Measurements from ENCODE around the gene GMDS.

Gene GMDS

GRCh38 chr6:1665214-1665613 is 580.2 kb downstream of the GMDS start:
- no peak for DNase-seq (ENCODE audit: low read depth in 1 of 2, low spot score in 1 of 2)

- DNase-seq (ENCODE audit: low read depth in 1 of 2, low spot score in 1 of 2): no peak
Measured at GRCh38 chr6:1664329-1664728, 581.1 kb downstream of the GMDS start.

GRCh38 chr6:1663511-1663910 is 581.9 kb downstream of the GMDS start:
- DNase-seq (ENCODE audit: low read depth in 1 of 2, low spot score in 1 of 2): no peak

GRCh38 chr6:1662534-1662933 is 582.9 kb downstream of the GMDS start:
- DNase-seq (ENCODE audit: low read depth in 1 of 2, low spot score in 1 of 2): no peak

- no peak for DNase-seq (ENCODE audit: low read depth in 1 of 2, low spot score in 1 of 2)
Measured at GRCh38 chr6:1659816-1660215, 585.6 kb downstream of the GMDS start.

GRCh38 chr6:1658212-1659005 is 587.0 kb downstream of the GMDS start:
- DNase-seq (ENCODE audit: low read depth in 1 of 2, low spot score in 1 of 2): no peak

GRCh38 chr6:1657771-1658165 is 587.6 kb downstream of the GMDS start:
- no peak for DNase-seq (ENCODE audit: low read depth in 1 of 2, low spot score in 1 of 2)

GRCh38 chr6:1657116-1657770 is 588.2 kb downstream of the GMDS start:
- no peak for DNase-seq (ENCODE audit: low read depth in 1 of 2, low spot score in 1 of 2)

GRCh38 chr6:1654054-1654453 is 591.4 kb downstream of the GMDS start:
- no peak for DNase-seq (ENCODE audit: low read depth in 1 of 2, low spot score in 1 of 2)

- no peak for DNase-seq (ENCODE audit: low read depth in 1 of 2, low spot score in 1 of 2)
Measured at GRCh38 chr6:1652842-1653241, 592.6 kb downstream of the GMDS start.

GRCh38 chr6:1651362-1651761 is 594.0 kb downstream of the GMDS start:
- no peak for DNase-seq (ENCODE audit: low read depth in 1 of 2, low spot score in 1 of 2)

- no peak for DNase-seq (ENCODE audit: low read depth in 1 of 2, low spot score in 1 of 2)
Measured at GRCh38 chr6:1645466-1646185, 599.8 kb downstream of the GMDS start.

GRCh38 chr6:1644516-1645060 is 600.8 kb downstream of the GMDS start:
- no peak for DNase-seq (ENCODE audit: low read depth in 1 of 2, low spot score in 1 of 2)

- no peak for DNase-seq (ENCODE audit: low read depth in 1 of 2, low spot score in 1 of 2)
Measured at GRCh38 chr6:1643830-1644445, 601.5 kb downstream of the GMDS start.

- DNase-seq (ENCODE audit: low read depth in 1 of 2, low spot score in 1 of 2): no peak
Measured at GRCh38 chr6:1643111-1643510, 602.3 kb downstream of the GMDS start.

- no peak for DNase-seq (ENCODE audit: low read depth in 1 of 2, low spot score in 1 of 2)
Measured at GRCh38 chr6:1641343-1641885, 604.0 kb downstream of the GMDS start.

- no peak for DNase-seq (ENCODE audit: low read depth in 1 of 2, low spot score in 1 of 2)
Measured at GRCh38 chr6:1640476-1640875, 604.9 kb downstream of the GMDS start.

- DNase-seq (ENCODE audit: low read depth in 1 of 2, low spot score in 1 of 2): no peak
Measured at GRCh38 chr6:1639430-1639829, 606.0 kb downstream of the GMDS start.

GRCh38 chr6:1636971-1637871 is 608.2 kb downstream of the GMDS start:
- no peak for DNase-seq (ENCODE audit: low read depth in 1 of 2, low spot score in 1 of 2)

- no peak for DNase-seq (ENCODE audit: low read depth in 1 of 2, low spot score in 1 of 2)
Measured at GRCh38 chr6:1636272-1636825, 609.1 kb downstream of the GMDS start.
